CD4-positive, alpha-beta T cell treated with Interleukin-17A for 1 hour (primary cell): ENCODE measurements around the gene C19orf85.

Experiments used
- DNase-seq: peaks from one replicate; pipeline ENCODE4 v3.0.0-alpha.2; 2020

The C19orf85 gene

GRCh38 chr19:55436847-55437246 is 27.7 kb downstream of the C19orf85 start:
- no peak for DNase-seq

DNA sequence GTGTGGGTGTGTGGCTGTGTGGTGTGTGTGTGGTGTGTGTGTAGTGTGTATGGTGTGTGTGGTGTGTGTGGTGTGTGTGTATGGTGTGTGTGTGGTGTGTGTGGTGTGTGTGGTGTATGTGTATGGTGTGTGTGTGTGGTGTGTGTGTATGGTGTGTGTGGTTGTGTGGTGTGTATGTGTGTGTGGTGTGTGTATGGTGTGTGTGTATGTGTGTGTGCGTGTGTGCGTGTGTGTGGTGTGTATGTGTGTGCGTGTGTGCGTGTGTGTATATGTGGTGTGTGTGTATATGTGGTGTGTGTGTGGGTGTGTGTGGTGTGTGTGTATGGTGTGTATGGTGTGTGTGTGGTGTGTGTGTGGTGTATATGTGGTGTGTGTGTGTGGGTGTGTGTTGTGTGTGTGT is 29.5 kb downstream of the C19orf85 start:
- DNase-seq = no peak

- no peak for DNase-seq
Observed at GRCh38 chr19:55434356-55434919, 30.1 kb downstream of the C19orf85 start.

- DNase-seq = no peak
Observed at GRCh38 chr19:55433292-55433691, 31.3 kb downstream of the C19orf85 start.

DNA sequence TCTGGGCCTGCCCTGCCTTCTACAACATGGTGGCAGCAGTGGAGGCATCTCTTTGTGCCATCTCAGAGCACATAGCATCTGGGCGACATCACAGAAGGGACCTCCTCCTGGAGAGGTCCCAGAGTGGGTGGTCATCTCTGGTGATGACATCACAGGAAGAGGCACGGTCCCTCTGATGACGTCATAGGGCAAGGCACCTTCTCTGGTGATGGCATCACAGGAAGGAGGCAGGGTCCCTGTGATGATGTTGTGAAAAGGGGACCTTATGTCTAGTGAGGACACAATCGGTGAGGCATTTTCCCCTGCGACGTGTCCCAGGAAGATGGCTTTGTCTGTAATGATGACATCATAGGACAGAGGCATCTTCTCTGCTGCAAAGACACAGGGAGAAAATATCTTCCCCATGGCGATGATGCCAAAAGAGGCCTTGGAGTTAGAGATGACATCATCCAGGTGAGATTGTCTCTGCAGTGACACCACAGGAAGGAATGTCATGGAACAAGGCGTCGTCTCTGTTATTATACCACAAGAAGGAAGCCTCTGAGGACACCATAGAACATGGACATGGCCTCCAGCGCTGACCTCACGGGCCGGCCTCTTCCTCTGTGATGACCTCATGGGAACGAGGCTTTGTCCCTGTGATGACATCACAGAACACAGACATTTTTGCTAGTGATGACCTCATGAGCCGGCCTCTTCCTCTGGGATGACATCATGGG is 32.2 kb downstream of the C19orf85 start:
- no peak for DNase-seq

GRCh38 chr19:55431183-55431582 is 33.4 kb downstream of the C19orf85 start:
- no peak for DNase-seq

GRCh38 chr19:55426042-55426441 is 38.5 kb downstream of the C19orf85 start:
- DNase-seq = no peak

GRCh38 chr19:55424518-55424917 is 40.0 kb downstream of the C19orf85 start:
- DNase-seq = no peak

GRCh38 chr19:55423225-55424005 is 41.1 kb downstream of the C19orf85 start:
- no peak for DNase-seq

GRCh38 chr19:55421281-55421680 is 43.3 kb downstream of the C19orf85 start:
- peak; percentile 58 for DNase-seq

- no peak for DNase-seq
Observed at GRCh38 chr19:55419624-55420236, 44.8 kb downstream of the C19orf85 start.

DNA sequence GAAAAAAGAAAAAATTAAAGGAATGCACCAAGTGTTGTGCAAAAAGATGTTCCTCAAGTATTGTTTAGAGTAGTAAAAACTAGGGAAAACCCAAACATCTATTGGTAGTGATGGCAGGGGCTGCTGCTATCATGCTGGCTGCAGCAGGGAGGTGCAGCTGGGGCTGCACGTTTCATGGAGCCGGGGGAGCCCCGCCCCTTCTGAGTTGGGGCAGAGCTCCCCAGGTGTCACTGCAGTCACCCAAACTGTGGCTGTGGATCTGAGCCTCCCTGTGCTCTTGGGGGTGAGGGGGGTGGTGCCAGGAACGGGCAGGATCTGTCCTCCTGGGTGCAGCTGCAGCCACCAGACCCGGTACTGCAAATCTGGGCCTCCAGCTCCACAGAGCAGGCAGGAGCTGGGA is 45.4 kb downstream of the C19orf85 start:
- DNase-seq = no peak

DNA sequence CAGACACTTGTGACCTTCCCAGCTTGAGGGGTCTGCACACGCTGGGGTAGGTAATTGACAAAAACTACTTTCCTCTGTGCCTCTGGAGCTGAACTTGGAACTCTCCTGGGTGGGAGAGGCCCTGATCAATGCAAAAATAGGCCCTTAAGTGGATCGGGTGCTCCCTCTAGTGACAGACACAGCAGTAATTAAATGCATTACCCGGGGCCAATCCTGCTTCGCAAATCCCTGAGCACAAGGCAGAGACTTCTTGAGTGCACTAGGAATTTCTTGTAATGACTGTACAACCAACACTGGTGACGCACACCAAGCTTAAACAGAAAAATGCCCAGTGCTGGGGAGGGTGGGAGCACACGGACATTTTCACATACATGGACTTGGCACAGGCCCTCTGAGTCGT is 46.4 kb downstream of the C19orf85 start:
- peak; percentile 73 for DNase-seq
